H1 (cell line): Measurements from ENCODE around the gene KLHL29. TPM values are rescaled to one million over a fixed set of nuclear protein-coding genes. Genes with fewer than 3 reads are reported as not detected.

ENCODE experiments used
- BRCA1 ChIP-seq: IDR thresholded peaks from 2 replicates; pipeline ENCODE4 v1.6.1; 2012; ENCODE audit warnings: low read depth, low read length, improper control_type of control experiment
- CBX5 ChIP-seq: fragments of 300-800, 300-1000 bp; sonication (generic); IDR thresholded peaks from 2 replicates; pipeline ENCODE4 v1.7.1; 2016; ENCODE audit warnings: antibody characterized with exemption, low read length, low read depth
- CHD2 ChIP-seq: IDR thresholded peaks from 2 replicates; pipeline ENCODE4 v1.6.1; 2012; ENCODE audit warnings: low read length, improper control_type of control experiment
- CHD7 ChIP-seq: fragments of 300-600 bp; sonication (generic); IDR thresholded peaks from 2 replicates; pipeline ENCODE4 v1.7.1; 2012; ENCODE audit warnings: low read length, moderate library complexity, mild to moderate bottlenecking, inconsistent platforms; ENCODE audit not compliant: insufficient replicate concordance
- FOSL1 ChIP-seq: IDR thresholded peaks from 2 replicates; pipeline ENCODE4 v1.6.1; 2011; ENCODE audit warnings: mild to moderate bottlenecking, low read depth, low read length, moderate library complexity; ENCODE audit not compliant: insufficient read depth
- HDAC2 ChIP-seq, 2 experiments: fragments of 300-600 bp in 1 of 2; sonication (generic) in 1 of 2; IDR thresholded peaks; 2 replicates each; pipeline ENCODE4 v1.6.1; 2011 to 2012; ENCODE audit warnings: low read depth in 2 of 2, low read length in 2 of 2, mild to moderate bottlenecking in 2 of 2, moderate library complexity in 2 of 2, borderline replicate concordance in 1 of 2, inconsistent platforms in 1 of 2
- polyA plus RNA-seq, 7 experiments: library from polyadenylated mRNA; depleted of rRNA in 3 of 7; stranded (reverse) in 5 of 7; unstranded in 2 of 7; fragments of >200 nt in 5 of 7; fragments of 200-250 nt in 2 of 7; gene quantifications; 1 replicate in 5 of 7; 2 replicates in 1 of 7; 4 replicates in 1 of 7; pipeline versions ENCODE4 v1.2.1 to v1.2.3, GENCODE V29; 2011 to 2013; ENCODE audit warnings: missing spikeins in 2 of 7, mixed read lengths in 2 of 7
- total RNA-seq: library from RNA; stranded (reverse); fragmentation: NEBNext Ultra II Directional; extraction: Animal tissue kit (Norgen Biotek cat#: 25700); gene quantifications from 2 replicates; pipeline ENCODE4 v1.2.1, GENCODE V29; 2021

The KLHL29 gene
- total and polyA plus RNA-seq, 2 of the 8 experiments (the other 6 are each of a cell fraction or from before 2014, with no cell fraction given): 1.1 to 4.7 TPM

GRCh38 chr2:23707096-23707495 lies 322.1 kb downstream of the KLHL29 start (continued):
- TF ChIP-seq CHD7: no peak
- TF ChIP-seq BRCA1: no peak
- no peak for TF ChIP-seq HDAC2 (IDR thresholded peaks at IDR 0.05; ENCODE audit: borderline replicate concordance in 1 of 2, low read depth in 2 of 2, low read length in 2 of 2)
- no peak for TF ChIP-seq CHD2
- no peak for TF ChIP-seq FOSL1
- TF ChIP-seq CBX5: no peak
